SK-N-SH treated with all-trans-retinoic acid at 6 μM for 48 hours (cell line): ENCODE results near the gene IQCM.

Experiments
- ATAC-seq: fragments of 200-7000 bp; cut with Tn5 transposase; 3 replicates; pipeline ENCODE4 v1.9.1; 2020; ENCODE audit warnings: mild to moderate bottlenecking, moderate library complexity
- ARNTL ChIP-seq: fragments of 450-650 bp; formaldehyde crosslinking; IDR thresholded peaks from 2 replicates; pipeline ENCODE4 v1.5.0; 2020; ENCODE audit warnings: low read depth, mild to moderate bottlenecking, moderate library complexity, borderline replicate concordance
- BACH2 ChIP-seq: fragments of 250-450 bp; sonication (Bioruptor Pico); IDR thresholded peaks from 2 replicates; pipeline ENCODE4 v1.9.0; 2021; ENCODE audit warnings: mild to moderate bottlenecking, borderline replicate concordance
- CREB5 ChIP-seq: fragments of 250-450 bp; sonication (Bioruptor Pico); IDR thresholded peaks from 2 replicates; pipeline ENCODE4 v1.5.1; 2020; ENCODE audit warnings: low read depth, mild to moderate bottlenecking, moderate library complexity
- CSDC2 ChIP-seq: fragments of 250-450 bp; sonication (Bioruptor Pico); IDR thresholded peaks from 2 replicates; pipeline ENCODE4 v1.5.0; 2020; ENCODE audit warnings: mild to moderate bottlenecking, moderate library complexity
- ESRRG ChIP-seq: fragments of 250-450 bp; sonication (Bioruptor Pico); IDR thresholded peaks from 2 replicates; pipeline ENCODE4 v1.6.1; 2021; ENCODE audit warnings: mild to moderate bottlenecking
- GLIS3 ChIP-seq: fragments of 250-450 bp; sonication (Bioruptor Pico); IDR thresholded peaks from 2 replicates; pipeline ENCODE4 v1.5.0; 2020; ENCODE audit warnings: mild to moderate bottlenecking, moderate library complexity
- ISL1 ChIP-seq: fragments of 250-450 bp; sonication (Bioruptor Pico); IDR thresholded peaks from 2 replicates; pipeline ENCODE4 v2.1.2; 2022; ENCODE audit warnings: mild to moderate bottlenecking, moderate library complexity
- OSR1 ChIP-seq: fragments of 250-450 bp; sonication (Bioruptor Pico); IDR thresholded peaks from 2 replicates; pipeline ENCODE4 v1.8.0; 2022; ENCODE audit warnings: moderate library complexity, mild to moderate bottlenecking, inconsistent platforms
- PATZ1 ChIP-seq: fragments of 250-450 bp; sonication (Bioruptor Pico); IDR thresholded peaks from 2 replicates; pipeline ENCODE4 v1.8.0; 2020; ENCODE audit warnings: mild to moderate bottlenecking, moderate library complexity, borderline replicate concordance
- PPARA ChIP-seq: fragments of 250-450 bp; sonication (Bioruptor Pico); IDR thresholded peaks from 2 replicates; pipeline ENCODE4 v1.5.0; 2020; ENCODE audit warnings: mild to moderate bottlenecking, borderline replicate concordance
- RARB ChIP-seq: fragments of 250-450 bp; sonication (Bioruptor Pico); IDR thresholded peaks from 2 replicates; pipeline ENCODE4 v1.8.0; 2021; ENCODE audit warnings: mild to moderate bottlenecking, moderate library complexity
- SNAI2 ChIP-seq: fragments of 250-450 bp; sonication (Bioruptor Pico); IDR thresholded peaks from 2 replicates; pipeline ENCODE4 v1.5.0; 2020; ENCODE audit warnings: mild to moderate bottlenecking, moderate library complexity
- TCF4 ChIP-seq: fragments of 250-450 bp; sonication (Bioruptor Pico); IDR thresholded peaks from 2 replicates; pipeline ENCODE4 v1.8.0; 2021; ENCODE audit warnings: mild to moderate bottlenecking, moderate library complexity, borderline replicate concordance
- TOX ChIP-seq: fragments of 250-450 bp; sonication (Bioruptor Pico); IDR thresholded peaks from 2 replicates; pipeline ENCODE4 v1.8.0; 2021; ENCODE audit warnings: mild to moderate bottlenecking, moderate library complexity, borderline replicate concordance
- ZC3H10 ChIP-seq: fragments of 250-450 bp; sonication (Bioruptor Pico); IDR thresholded peaks from 2 replicates; pipeline ENCODE4 v1.5.1; 2021; ENCODE audit warnings: mild to moderate bottlenecking, moderate library complexity
- ZFP3 ChIP-seq: fragments of 250-450 bp; sonication (Bioruptor Pico); IDR thresholded peaks from 2 replicates; pipeline ENCODE4 v1.5.0; 2020; ENCODE audit warnings: mild to moderate bottlenecking, moderate library complexity
- ZFP30 ChIP-seq: fragments of 450-650 bp; formaldehyde crosslinking; IDR thresholded peaks from 2 replicates; pipeline ENCODE4 v1.5.0; 2022; ENCODE audit warnings: mild to moderate bottlenecking, moderate library complexity
- ZNF565 ChIP-seq: fragments of 450-650 bp; formaldehyde crosslinking; conservative IDR thresholded peaks from 2 replicates; pipeline ENCODE4 v1.5.0; 2020; ENCODE audit warnings: low read depth, mild to moderate bottlenecking, moderate library complexity
- ZNF70 ChIP-seq: fragments of 450-650 bp; formaldehyde crosslinking; IDR thresholded peaks from 2 replicates; pipeline ENCODE4 v1.5.0; 2020; ENCODE audit warnings: mild to moderate bottlenecking, moderate library complexity
- ZNF8 ChIP-seq: fragments of 450-650 bp; formaldehyde crosslinking; IDR thresholded peaks from 2 replicates; pipeline ENCODE4 v1.5.0; 2020; ENCODE audit warnings: mild to moderate bottlenecking, moderate library complexity
- TF ChIP-seq, protein P1 (sequence below): fragments of 250-450 bp; sonication (Bioruptor Pico); IDR thresholded peaks from 2 replicates; pipeline ENCODE4 v1.8.0; 2021; ENCODE audit warnings: low read depth, mild to moderate bottlenecking, moderate library complexity, borderline replicate concordance
- TF ChIP-seq, protein P2 (sequence below): fragments of 250-450 bp; sonication (Bioruptor Pico); IDR thresholded peaks from 2 replicates; pipeline ENCODE4 v1.5.1; 2021; ENCODE audit warnings: mild to moderate bottlenecking, moderate library complexity
- TF ChIP-seq, protein P3 (sequence below): fragments of 250-450 bp; sonication (Bioruptor Pico); IDR thresholded peaks from 2 replicates; pipeline ENCODE4 v1.5.0; 2020; ENCODE audit warnings: mild to moderate bottlenecking, moderate library complexity

The IQCM gene

GRCh38 chr4:149727663-149728062 lies 88.0 kb downstream of the IQCM start:
- no peak for TF ChIP-seq ZFP3 (CRISPR knock-in tag)
- no peak for TF ChIP-seq ARNTL (CRISPR knock-in tag)
- TF ChIP-seq PPARA, result no peak
- TF ChIP-seq ZC3H10, result no peak
- no peak for TF ChIP-seq BACH2 (CRISPR knock-in tag)
- no peak for ATAC-seq

GRCh38 chr4:149723065-149723464 lies 92.6 kb downstream of the IQCM start:
- no peak for ATAC-seq
- TF ChIP-seq ISL1 (CRISPR knock-in tag) (no peak), ZNF8 (CRISPR knock-in tag) (no peak), RARB (CRISPR knock-in tag) (no peak), ZFP3 (CRISPR knock-in tag) (no peak), ESRRG (CRISPR knock-in tag) (no peak), ZNF70 (no peak), ZNF565 (CRISPR knock-in tag) (no peak), TCF4 (no peak), CREB5 (CRISPR knock-in tag) (no peak), SNAI2 (CRISPR knock-in tag) (no peak), PATZ1 (CRISPR knock-in tag) (no peak), ARNTL (CRISPR knock-in tag) (no peak), PPARA (no peak), ZC3H10 (no peak), OSR1 (no peak), TOX (CRISPR knock-in tag) (no peak)
- TF ChIP-seq, protein P1, sequence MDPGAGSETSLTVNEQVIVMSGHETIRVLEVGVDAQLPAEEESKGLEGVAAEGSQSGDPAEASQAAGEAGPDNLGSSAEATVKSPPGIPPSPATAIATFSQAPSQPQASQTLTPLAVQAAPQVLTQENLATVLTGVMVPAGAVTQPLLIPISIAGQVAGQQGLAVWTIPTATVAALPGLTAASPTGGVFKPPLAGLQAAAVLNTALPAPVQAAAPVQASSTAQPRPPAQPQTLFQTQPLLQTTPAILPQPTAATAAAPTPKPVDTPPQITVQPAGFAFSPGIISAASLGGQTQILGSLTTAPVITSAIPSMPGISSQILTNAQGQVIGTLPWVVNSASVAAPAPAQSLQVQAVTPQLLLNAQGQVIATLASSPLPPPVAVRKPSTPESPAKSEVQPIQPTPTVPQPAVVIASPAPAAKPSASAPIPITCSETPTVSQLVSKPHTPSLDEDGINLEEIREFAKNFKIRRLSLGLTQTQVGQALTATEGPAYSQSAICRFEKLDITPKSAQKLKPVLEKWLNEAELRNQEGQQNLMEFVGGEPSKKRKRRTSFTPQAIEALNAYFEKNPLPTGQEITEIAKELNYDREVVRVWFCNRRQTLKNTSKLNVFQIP, result no peak
- TF ChIP-seq, protein P2, sequence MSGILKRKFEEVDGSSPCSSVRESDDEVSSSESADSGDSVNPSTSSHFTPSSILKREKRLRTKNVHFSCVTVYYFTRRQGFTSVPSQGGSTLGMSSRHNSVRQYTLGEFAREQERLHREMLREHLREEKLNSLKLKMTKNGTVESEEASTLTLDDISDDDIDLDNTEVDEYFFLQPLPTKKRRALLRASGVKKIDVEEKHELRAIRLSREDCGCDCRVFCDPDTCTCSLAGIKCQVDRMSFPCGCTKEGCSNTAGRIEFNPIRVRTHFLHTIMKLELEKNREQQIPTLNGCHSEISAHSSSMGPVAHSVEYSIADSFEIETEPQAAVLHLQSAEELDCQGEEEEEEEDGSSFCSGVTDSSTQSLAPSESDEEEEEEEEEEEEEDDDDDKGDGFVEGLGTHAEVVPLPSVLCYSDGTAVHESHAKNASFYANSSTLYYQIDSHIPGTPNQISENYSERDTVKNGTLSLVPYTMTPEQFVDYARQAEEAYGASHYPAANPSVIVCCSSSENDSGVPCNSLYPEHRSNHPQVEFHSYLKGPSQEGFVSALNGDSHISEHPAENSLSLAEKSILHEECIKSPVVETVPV (CRISPR knock-in tag), result no peak

- TF ChIP-seq CREB5 (CRISPR knock-in tag) (no peak), TOX (CRISPR knock-in tag) (no peak), ZC3H10 (no peak), TCF4 (no peak), ZNF8 (CRISPR knock-in tag) (no peak), OSR1 (no peak), BACH2 (CRISPR knock-in tag) (no peak), RARB (CRISPR knock-in tag) (no peak), ARNTL (CRISPR knock-in tag) (no peak), CSDC2 (CRISPR knock-in tag) (no peak), ISL1 (CRISPR knock-in tag) (no peak), PPARA (no peak), SNAI2 (CRISPR knock-in tag) (no peak), ZFP30 (CRISPR knock-in tag) (no peak), PATZ1 (CRISPR knock-in tag) (no peak), GLIS3 (CRISPR knock-in tag) (no peak), ZNF565 (CRISPR knock-in tag) (no peak), ZFP3 (CRISPR knock-in tag) (no peak)
- TF ChIP-seq, protein P3, sequence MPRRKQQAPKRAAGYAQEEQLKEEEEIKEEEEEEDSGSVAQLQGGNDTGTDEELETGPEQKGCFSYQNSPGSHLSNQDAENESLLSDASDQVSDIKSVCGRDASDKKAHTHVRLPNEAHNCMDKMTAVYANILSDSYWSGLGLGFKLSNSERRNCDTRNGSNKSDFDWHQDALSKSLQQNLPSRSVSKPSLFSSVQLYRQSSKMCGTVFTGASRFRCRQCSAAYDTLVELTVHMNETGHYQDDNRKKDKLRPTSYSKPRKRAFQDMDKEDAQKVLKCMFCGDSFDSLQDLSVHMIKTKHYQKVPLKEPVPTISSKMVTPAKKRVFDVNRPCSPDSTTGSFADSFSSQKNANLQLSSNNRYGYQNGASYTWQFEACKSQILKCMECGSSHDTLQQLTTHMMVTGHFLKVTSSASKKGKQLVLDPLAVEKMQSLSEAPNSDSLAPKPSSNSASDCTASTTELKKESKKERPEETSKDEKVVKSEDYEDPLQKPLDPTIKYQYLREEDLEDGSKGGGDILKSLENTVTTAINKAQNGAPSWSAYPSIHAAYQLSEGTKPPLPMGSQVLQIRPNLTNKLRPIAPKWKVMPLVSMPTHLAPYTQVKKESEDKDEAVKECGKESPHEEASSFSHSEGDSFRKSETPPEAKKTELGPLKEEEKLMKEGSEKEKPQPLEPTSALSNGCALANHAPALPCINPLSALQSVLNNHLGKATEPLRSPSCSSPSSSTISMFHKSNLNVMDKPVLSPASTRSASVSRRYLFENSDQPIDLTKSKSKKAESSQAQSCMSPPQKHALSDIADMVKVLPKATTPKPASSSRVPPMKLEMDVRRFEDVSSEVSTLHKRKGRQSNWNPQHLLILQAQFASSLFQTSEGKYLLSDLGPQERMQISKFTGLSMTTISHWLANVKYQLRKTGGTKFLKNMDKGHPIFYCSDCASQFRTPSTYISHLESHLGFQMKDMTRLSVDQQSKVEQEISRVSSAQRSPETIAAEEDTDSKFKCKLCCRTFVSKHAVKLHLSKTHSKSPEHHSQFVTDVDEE (CRISPR knock-in tag), result no peak
- TF ChIP-seq, protein P2 (CRISPR knock-in tag), result no peak
- TF ChIP-seq, all 23 proteins: peak for 0
- no peak for ATAC-seq
Observed at GRCh38 chr4:149719806-149720205, 95.8 kb downstream of the IQCM start.
